ENCODE results near the gene KSR2. TPM values are rescaled to one million over a fixed set of nuclear protein-coding genes. Genes with fewer than 3 reads are reported as not detected.

KSR2 gene
- total and polyA plus RNA-seq, 2 of the 4 experiments (the other 2 are of a cell fraction) = not detected

DNA sequence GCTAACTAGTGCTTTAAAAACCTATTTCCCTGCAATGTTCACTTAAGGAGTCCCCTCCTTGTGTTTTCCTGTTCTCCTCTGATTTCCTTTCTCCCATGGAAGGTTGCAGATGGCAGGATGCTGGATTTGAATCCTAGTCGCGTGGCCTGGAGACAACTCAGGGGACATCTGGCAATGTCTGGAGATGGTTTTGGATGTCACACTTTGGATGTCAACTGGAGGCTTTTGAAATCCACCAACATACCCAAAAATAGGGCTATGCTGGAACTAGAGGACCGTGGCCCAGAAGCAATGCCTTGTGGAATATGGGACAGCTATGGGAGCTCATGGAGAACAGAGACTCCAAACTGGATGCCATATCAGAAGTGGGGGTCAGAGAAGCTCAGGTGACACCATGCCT, 511.6 kb downstream of the KSR2 start:
- in situ Hi-C loops (cut with MboI; ENCODE audit: low sequenced_read_pairs) = no loop called here
- H4K8ac ChIP-seq (ENCODE audit: low read depth in 2 of 2, low read length in 2 of 2) = no peak overlapping the region
- no peaks in the 10 kb centered on the region for H3K9me1 ChIP-seq (ENCODE audit: insufficient read depth, low read length)
- no peaks in the 10 kb centered on the region for H3K79me1 ChIP-seq (ENCODE audit: low read depth in 1 of 2, low read length in 2 of 2)
- no peaks in the 10 kb centered on the region for H3K36me3 ChIP-seq (ENCODE audit: control insufficient read depth, insufficient read depth, low read length)
- H3K27ac ChIP-seq (ENCODE audit: insufficient read depth, low read length) = no peak overlapping the region
- BruUV-seq (replicated peaks) = no TSS peak
- no peaks in the 10 kb centered on the region for H4K20me1 ChIP-seq (ENCODE audit: insufficient read depth, low read length)
- peaks cover 42% of the 10 kb centered on the region for H3K9me3 ChIP-seq (ENCODE audit: control insufficient read depth, insufficient read depth, low read length)
- no peak overlapping the region for H3K9ac ChIP-seq (ENCODE audit: low read depth, low read length)
- TF ChIP-seq BHLHE40 (IDR thresholded peaks at IDR 0.05; ENCODE audit: low read depth, low read length) = no peak
- no peak for TF ChIP-seq CEBPB (IDR thresholded peaks at IDR 0.05; ENCODE audit: low read depth, low read length)
- no peak for TF ChIP-seq MAZ (IDR thresholded peaks at IDR 0.05; ENCODE audit: borderline replicate concordance, low read depth, low read length)
- TF ChIP-seq RFX5 (IDR thresholded peaks at IDR 0.05; ENCODE audit: low read depth, low read length) = no peak
- no peak for TF ChIP-seq CHD1 (IDR thresholded peaks at IDR 0.05; ENCODE audit: low read depth, low read length)
- H4K91ac ChIP-seq (ENCODE audit: insufficient read depth, low read depth, low read length) = no peak overlapping the region
- no peak overlapping the region for H3K4ac ChIP-seq (ENCODE audit: low read depth, low read length)
- no peak overlapping the region for H2BK5ac ChIP-seq (ENCODE audit: low read depth, low read length, poor library complexity, severe bottlenecking)
- no peak overlapping the region for H2BK20ac ChIP-seq (ENCODE audit: low read depth, low read length)
- no peak overlapping the region for H2BK120ac ChIP-seq (ENCODE audit: low read depth, low read length)
- dilution Hi-C loops (cut with HindIII; ENCODE audit: low sequenced_read_pairs, unreplicated experiment) = no loop called here
- H3K14ac ChIP-seq (replicated peaks; ENCODE audit: low read depth, low read length) = no peak overlapping the region
- H3K4me1 ChIP-seq (ENCODE audit: control insufficient read depth, insufficient read depth, low read length) = no peaks in the 10 kb centered on the region
- POLR2A ChIA-PET (ENCODE audit: unreplicated experiment) = no interaction called here
- H3K27me3 ChIP-seq (ENCODE audit: control insufficient read depth, insufficient read depth, low read length) = no peaks in the 10 kb centered on the region
- H2BK15ac ChIP-seq (ENCODE audit: low read depth, low read length) = no peak overlapping the region
- no CpG with 5 or more reads among the region's 3 CpGs for WGBS, 2 experiments (ENCODE audit: extremely low coverage in 2 of 2, insufficient read length in 1 of 2)
- H4K5ac ChIP-seq (ENCODE audit: low read depth, low read length) = no peak overlapping the region
- H3K4me2 ChIP-seq (ENCODE audit: low read depth, low read length) = no peak overlapping the region
- no peak overlapping the region for H2AK5ac ChIP-seq (ENCODE audit: low read depth, low read length)
- H3K56ac ChIP-seq (ENCODE audit: extremely low read depth, insufficient read depth, low read length) = no peak overlapping the region
- H3K18ac ChIP-seq (ENCODE audit: low read depth, low read length) = no peak overlapping the region
- CTCF ChIA-PET = no interaction called here
- H3K4me3 ChIP-seq (ENCODE audit: insufficient read depth, low read depth, low read length) = no peak overlapping the region
- ATAC-seq (ENCODE audit: low read depth) = no peak
- H2AK9ac ChIP-seq (replicated peaks; ENCODE audit: low read depth, low read length, poor library complexity) = no peak overlapping the region
- no peak overlapping the region for H3K23ac ChIP-seq (ENCODE audit: low read depth, low read length)
- intact Hi-C loops (cut with micrococcal nuclease) = no loop called here
- no peak for DNase-seq
- H2AFZ ChIP-seq (replicated peaks; ENCODE audit: low read length, poor library complexity) = no peak overlapping the region

Data from IMR-90 (cell line).